ENCODE measurements around the gene KIF25.

KIF25 gene

GRCh38 chr6:168045141-168045691 lies 47.7 kb downstream of the KIF25 start:
- Mint-ChIP-seq H3K36me3 (ENCODE audit: low read depth) (no peaks in the 10 kb centered on the region), H3K27ac (no peak overlapping the region), H3K4me3 (no peak overlapping the region), H3K27me3 (no peaks in the 10 kb centered on the region), H3K9me3 (peaks cover 33% of the 10 kb centered on the region), H3K4me1 (ENCODE audit: low read depth) (no peaks in the 10 kb centered on the region)
- intact Hi-C loops (cut with micrococcal nuclease) = no loop called here

DNA sequence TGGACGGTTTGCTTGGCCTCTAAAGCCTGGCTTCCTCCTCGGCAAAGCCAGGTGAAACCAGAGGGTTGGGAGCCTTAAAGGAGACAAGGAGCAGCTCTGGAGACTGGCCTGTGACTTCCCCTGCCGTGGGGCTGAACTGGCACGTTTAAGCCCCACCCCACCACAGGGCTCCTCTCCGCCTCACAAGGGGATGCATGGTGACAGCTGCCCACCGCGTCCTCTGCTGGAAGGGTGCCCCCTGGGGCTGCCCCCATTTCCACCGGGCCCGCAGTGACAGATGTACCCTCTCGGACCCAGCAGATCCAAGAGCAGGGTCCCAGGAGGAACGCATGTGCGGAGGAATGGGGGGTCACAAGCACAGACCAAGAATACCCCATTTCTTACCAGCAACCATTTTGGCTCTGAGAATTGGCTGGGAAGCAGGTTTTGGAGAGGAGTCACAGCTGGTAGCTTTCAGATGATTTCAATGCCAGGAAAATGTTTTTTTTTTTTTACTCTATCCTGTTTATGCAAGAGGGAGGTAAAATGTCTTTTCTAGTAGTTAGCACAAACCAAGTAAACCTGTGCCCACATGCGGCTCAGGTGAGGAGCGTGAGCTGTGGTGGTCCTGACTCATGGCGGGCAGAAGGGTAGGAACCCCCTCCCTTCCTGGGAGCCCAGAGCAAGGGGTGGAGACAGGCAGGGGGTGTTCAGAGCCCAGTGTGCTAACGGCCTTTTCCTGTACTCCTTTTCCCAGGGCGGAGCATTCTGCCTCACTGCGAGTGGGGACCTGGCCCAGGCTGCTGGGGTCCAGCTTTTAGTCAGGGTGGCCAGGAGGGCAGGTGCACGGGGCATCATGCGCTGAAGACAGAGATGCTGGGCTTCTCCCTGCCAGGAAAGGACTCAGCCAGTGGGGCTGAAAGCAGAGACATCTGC lies 48.5 kb downstream of the KIF25 start:
- H3K4me3 Mint-ChIP-seq = no peak overlapping the region
- no peaks in the 10 kb centered on the region for H3K27me3 Mint-ChIP-seq
- H3K9me3 Mint-ChIP-seq = peaks cover 26% of the 10 kb centered on the region
- H3K27ac Mint-ChIP-seq = no peak overlapping the region
- intact Hi-C loops (cut with micrococcal nuclease) = no loop called here
- H3K36me3 Mint-ChIP-seq (ENCODE audit: low read depth) = no peaks in the 10 kb centered on the region
- H3K4me1 Mint-ChIP-seq (ENCODE audit: low read depth) = no peaks in the 10 kb centered on the region

GRCh38 chr6:168046696-168047095 lies 49.2 kb downstream of the KIF25 start:
- H3K4me1 Mint-ChIP-seq (ENCODE audit: low read depth) = no peaks in the 10 kb centered on the region
- no peaks in the 10 kb centered on the region for H3K36me3 Mint-ChIP-seq (ENCODE audit: low read depth)

DNA sequence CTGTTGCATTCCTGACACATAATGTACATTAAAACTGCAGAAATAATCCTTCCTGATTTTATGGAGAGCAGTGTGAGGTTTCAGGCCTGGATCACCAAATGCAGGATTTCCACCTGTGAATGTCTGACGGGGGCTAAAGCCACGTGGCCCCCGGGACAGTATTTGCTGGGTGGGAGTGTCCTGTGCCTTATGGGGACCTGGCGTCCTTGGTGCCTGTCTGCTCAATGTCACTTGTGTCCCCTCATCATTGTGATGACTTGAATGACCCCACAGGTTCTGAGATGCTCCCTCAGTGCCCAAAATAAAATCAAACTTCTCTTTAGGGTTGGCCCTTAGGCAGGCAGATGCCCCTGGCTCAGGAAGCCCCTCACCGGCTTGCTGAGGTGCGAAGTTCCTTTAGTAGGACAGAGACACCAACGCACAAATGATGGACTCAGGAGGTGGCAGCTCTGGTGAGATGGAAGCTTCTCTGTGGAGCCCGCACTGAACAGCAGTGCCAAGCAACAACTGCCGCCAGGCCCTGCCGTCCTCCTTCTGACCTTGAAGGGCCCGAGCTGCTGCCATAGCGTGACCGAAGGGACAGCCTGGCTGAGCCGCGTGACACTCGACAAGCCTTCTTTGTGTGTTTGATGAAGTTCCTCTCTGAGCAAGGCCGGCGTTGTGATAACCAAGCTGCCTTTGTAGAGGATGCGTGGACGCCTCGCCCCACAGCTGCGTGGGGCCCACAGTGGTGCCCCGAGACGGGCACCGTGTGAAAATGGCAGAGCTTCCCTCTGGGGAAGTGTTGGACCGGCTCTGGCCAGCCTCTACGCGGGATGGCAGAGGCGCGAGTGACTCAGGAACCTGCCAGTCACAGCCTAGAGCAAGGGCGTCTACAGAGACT lies 50.6 kb downstream of the KIF25 start:
- Mint-ChIP-seq H3K4me3 (no peak overlapping the region), H3K27ac (no peak overlapping the region), H3K4me1 (ENCODE audit: low read depth) (no peaks in the 10 kb centered on the region), H3K27me3 (no peaks in the 10 kb centered on the region), H3K9me3 (peaks cover 5% of the 10 kb centered on the region), H3K36me3 (ENCODE audit: low read depth) (no peaks in the 10 kb centered on the region)
- intact Hi-C loops (cut with micrococcal nuclease) = no loop called here

More at GRCh38 chr6:168046696-168047095, 49.2 kb downstream of the KIF25 start:
- no peaks in the 10 kb centered on the region for H3K27me3 Mint-ChIP-seq
- H3K27ac Mint-ChIP-seq = no peak overlapping the region
- H3K9me3 Mint-ChIP-seq = peaks cover 19% of the 10 kb centered on the region
- intact Hi-C loops (cut with micrococcal nuclease) = no loop called here
- no peak overlapping the region for H3K4me3 Mint-ChIP-seq

DNA sequence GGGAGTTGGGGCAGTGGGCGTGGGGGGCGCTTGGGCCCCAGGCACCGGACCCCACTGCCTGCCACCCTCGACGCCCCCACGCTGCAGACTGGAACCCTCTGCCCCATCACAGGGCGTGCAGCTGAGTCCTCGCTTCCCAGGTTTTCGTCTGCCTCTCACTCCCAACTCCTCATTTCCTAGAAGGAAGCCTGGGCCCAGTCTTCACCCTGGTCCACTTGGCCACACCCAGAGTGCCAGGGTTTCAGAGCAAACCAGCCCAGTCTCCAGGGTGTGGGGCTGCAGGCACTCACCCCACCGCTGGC lies 51.2 kb downstream of the KIF25 start:
- H3K27me3 Mint-ChIP-seq = no peaks in the 10 kb centered on the region
- no peaks in the 10 kb centered on the region for H3K36me3 Mint-ChIP-seq (ENCODE audit: low read depth)
- no peak overlapping the region for H3K4me3 Mint-ChIP-seq
- no peaks in the 10 kb centered on the region for H3K4me1 Mint-ChIP-seq (ENCODE audit: low read depth)
- H3K27ac Mint-ChIP-seq = no peak overlapping the region
- intact Hi-C loops (cut with micrococcal nuclease) = no loop called here
- no peaks in the 10 kb centered on the region for H3K9me3 Mint-ChIP-seq

DNA sequence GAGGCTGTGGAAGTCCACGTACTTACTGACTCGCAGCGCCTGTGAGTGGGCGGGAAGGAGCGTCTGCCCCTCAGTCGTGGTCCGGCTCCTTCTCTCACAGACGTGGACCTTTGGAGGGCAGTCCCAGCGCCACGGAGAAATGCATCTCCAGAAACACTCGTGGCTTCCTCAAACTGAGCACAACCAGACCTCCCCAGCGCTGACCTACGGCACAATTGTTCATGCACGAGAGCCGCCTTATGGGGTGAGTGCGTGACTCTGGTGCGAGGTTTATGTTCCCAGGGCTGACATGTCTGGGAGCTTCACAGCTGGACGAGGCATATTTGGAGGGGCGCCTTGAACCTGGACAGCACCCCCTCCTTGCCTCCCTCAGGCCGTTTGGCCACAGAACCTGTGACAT lies 51.8 kb downstream of the KIF25 start:
- Mint-ChIP-seq H3K36me3 (ENCODE audit: low read depth) (no peaks in the 10 kb centered on the region), H3K27ac (no peak overlapping the region), H3K27me3 (no peaks in the 10 kb centered on the region), H3K4me1 (ENCODE audit: low read depth) (no peaks in the 10 kb centered on the region), H3K9me3 (no peaks in the 10 kb centered on the region), H3K4me3 (no peak overlapping the region)
- intact Hi-C loops (cut with micrococcal nuclease) = no loop called here

DNA sequence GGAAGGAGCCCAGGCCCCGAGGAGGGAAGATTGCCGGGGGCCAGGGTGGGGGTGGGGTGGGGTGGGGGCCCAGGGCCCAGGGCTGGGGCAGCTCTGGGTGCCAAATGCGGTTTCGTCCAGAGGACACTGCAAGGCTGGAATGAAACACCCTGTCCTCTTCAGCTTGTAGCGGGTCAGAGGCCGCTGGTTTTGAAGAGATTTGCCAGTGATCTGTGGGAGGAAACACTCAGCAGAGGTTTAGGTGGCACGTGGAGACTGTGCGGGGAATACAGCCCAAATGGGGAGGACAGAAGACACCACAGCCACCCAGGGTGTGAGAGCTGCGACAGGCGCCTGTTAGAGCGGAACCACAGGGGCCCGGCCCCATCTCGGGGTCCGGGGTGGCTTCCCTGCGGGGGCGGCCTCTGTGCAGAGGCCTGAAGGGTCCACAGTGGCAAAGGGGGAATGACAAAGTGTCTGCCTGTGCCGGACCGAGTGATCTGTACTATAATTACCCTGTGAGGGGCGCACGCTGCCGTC lies 52.3 kb downstream of the KIF25 start:
- H3K27me3 Mint-ChIP-seq = no peaks in the 10 kb centered on the region
- H3K4me3 Mint-ChIP-seq = no peak overlapping the region
- H3K36me3 Mint-ChIP-seq (ENCODE audit: low read depth) = no peaks in the 10 kb centered on the region
- H3K9me3 Mint-ChIP-seq = no peaks in the 10 kb centered on the region
- intact Hi-C loops (cut with micrococcal nuclease) = no loop called here
- no peaks in the 10 kb centered on the region for H3K4me1 Mint-ChIP-seq (ENCODE audit: low read depth)
- H3K27ac Mint-ChIP-seq = no peak overlapping the region

- Mint-ChIP-seq H3K27ac (no peak overlapping the region), H3K4me3 (no peak overlapping the region), H3K27me3 (no peaks in the 10 kb centered on the region), H3K9me3 (no peaks in the 10 kb centered on the region), H3K36me3 (ENCODE audit: low read depth) (no peaks in the 10 kb centered on the region), H3K4me1 (ENCODE audit: low read depth) (no peaks in the 10 kb centered on the region)
- intact Hi-C loops (cut with micrococcal nuclease) = no loop called here
Observed at GRCh38 chr6:168050225-168050880, 52.9 kb downstream of the KIF25 start.

- no peak overlapping the region for H3K4me3 Mint-ChIP-seq
- H3K9me3 Mint-ChIP-seq = no peaks in the 10 kb centered on the region
- intact Hi-C loops (cut with micrococcal nuclease) = no loop called here
- H3K27ac Mint-ChIP-seq = no peak overlapping the region
- no peaks in the 10 kb centered on the region for H3K4me1 Mint-ChIP-seq (ENCODE audit: low read depth)
- no peaks in the 10 kb centered on the region for H3K27me3 Mint-ChIP-seq
- no peaks in the 10 kb centered on the region for H3K36me3 Mint-ChIP-seq (ENCODE audit: low read depth)
Observed at GRCh38 chr6:168050881-168051586, 53.6 kb downstream of the KIF25 start.

DNA sequence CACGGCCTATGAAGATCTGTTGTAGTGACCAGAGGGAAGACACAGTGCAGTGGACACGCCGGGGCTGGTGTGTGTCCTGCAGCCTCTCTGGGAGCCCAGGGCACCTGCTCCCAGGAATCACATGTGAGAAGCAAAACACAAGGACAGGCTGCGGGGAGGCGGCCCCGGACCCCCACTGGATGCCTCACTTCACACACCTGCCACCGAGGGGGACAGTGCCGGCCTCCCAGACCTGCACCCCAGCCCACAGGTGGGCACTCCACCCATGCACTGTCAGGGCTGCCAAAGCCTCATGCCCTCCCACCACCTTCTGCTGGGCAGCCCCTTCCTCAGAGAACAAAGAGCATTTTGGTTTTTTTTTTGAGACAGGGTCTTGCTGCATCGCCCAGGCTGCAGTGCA lies 54.2 kb downstream of the KIF25 start:
- Mint-ChIP-seq H3K27me3 (no peaks in the 10 kb centered on the region), H3K27ac (no peak overlapping the region), H3K4me1 (ENCODE audit: low read depth) (no peaks in the 10 kb centered on the region), H3K36me3 (ENCODE audit: low read depth) (no peaks in the 10 kb centered on the region), H3K9me3 (no peaks in the 10 kb centered on the region), H3K4me3 (no peak overlapping the region)
- intact Hi-C loops (cut with micrococcal nuclease) = no loop called here

GRCh38 chr6:168052291-168052891 lies 54.9 kb downstream of the KIF25 start:
- Mint-ChIP-seq H3K27me3 (no peaks in the 10 kb centered on the region), H3K27ac (no peak overlapping the region), H3K4me3 (no peak overlapping the region), H3K4me1 (ENCODE audit: low read depth) (no peaks in the 10 kb centered on the region), H3K9me3 (no peaks in the 10 kb centered on the region), H3K36me3 (ENCODE audit: low read depth) (no peaks in the 10 kb centered on the region)
- intact Hi-C loops (cut with micrococcal nuclease) = no loop called here

GRCh38 chr6:168053086-168053956 lies 55.9 kb downstream of the KIF25 start:
- Mint-ChIP-seq H3K9me3 (no peaks in the 10 kb centered on the region), H3K4me3 (no peak overlapping the region), H3K27ac (no peak overlapping the region), H3K36me3 (ENCODE audit: low read depth) (no peaks in the 10 kb centered on the region), H3K4me1 (ENCODE audit: low read depth) (no peaks in the 10 kb centered on the region), H3K27me3 (no peaks in the 10 kb centered on the region)
- intact Hi-C loops (cut with micrococcal nuclease) = no loop called here

All from dendritic cell treated with granulocyte-macrophage colony-stimulating factor and Interleukin-4, amounts not matched to agents 40 ng/mL and 50 ng/mL, for 4 days (primary cell).